HEK293 (cell line): ENCODE measurements around the gene RNF217.

Experiments
- CTCF ChIA-PET: fragments of 350-600 bp; formaldehyde crosslinking; extraction: SDS; loops from one replicate; lab custom pipeline; 2021; ENCODE audit warnings: antibody characterized with exemption; lab: Yijun Ruan, JAX
- POLR2A ChIA-PET: fragments of 300-600 bp; formaldehyde crosslinking; extraction: SDS; loops from one replicate; lab custom pipeline; 2020; ENCODE audit warnings: antibody characterized with exemption, inconsistent platforms; lab: Yijun Ruan, JAX
- H3K27ac ChIP-seq: fragments of 200-500 bp; sonication (Bioruptor generic); 2 replicates; pipeline ENCODE4 v1.5.1; 2014; ENCODE audit warnings: low read depth, low read length, control low read depth, inconsistent platforms; ENCODE audit errors: extremely low read depth
- H3K36me3 ChIP-seq, 2 experiments: fragments of 200-500 bp in 1 of 2; sonication (Bioruptor generic) in 1 of 2; 1 replicate in 1 of 2; 2 replicates in 1 of 2; pipeline ENCODE4 v1.5.1; 2014 to 2017; ENCODE audit warnings: inconsistent platforms in 2 of 2, low read length in 2 of 2; ENCODE audit not compliant: control insufficient read depth in 2 of 2, insufficient read depth in 1 of 2
- H3K4me1 ChIP-seq: fragments of 200-500 bp; sonication (Bioruptor generic); 2 replicates; pipeline ENCODE4 v1.5.1; 2014; ENCODE audit warnings: mild to moderate bottlenecking, low read length, inconsistent platforms; ENCODE audit not compliant: control insufficient read depth, insufficient read depth
- H3K4me3 ChIP-seq: 2 replicates; pipeline ENCODE4 v1.5.1; 2011; ENCODE audit warnings: low read depth, mild to moderate bottlenecking, control low read depth, low read length, moderate library complexity
- H3K9me3 ChIP-seq: fragments of 200-500 bp; sonication (Bioruptor generic); 2 replicates; pipeline ENCODE4 v1.5.1; 2014; ENCODE audit warnings: low read depth, low read length, inconsistent platforms; ENCODE audit not compliant: control insufficient read depth, insufficient read depth
- GLI4 ChIP-seq: fragments of 450-650 bp; formaldehyde crosslinking; IDR thresholded peaks from 2 replicates; pipeline ENCODE4 v1.5.1; 2016; ENCODE audit warnings: missing biosample characterization, missing genetic modification characterization
- GLIS1 ChIP-seq: fragments of 450-650 bp; formaldehyde crosslinking; IDR thresholded peaks from 2 replicates; pipeline ENCODE4 v1.5.1; 2016; ENCODE audit warnings: missing biosample characterization, missing genetic modification characterization
- PRDM4 ChIP-seq: fragments of 450-650 bp; formaldehyde crosslinking; IDR thresholded peaks from 2 replicates; pipeline ENCODE4 v1.5.1; 2017; ENCODE audit warnings: missing biosample characterization, missing genetic modification characterization
- SETDB1 ChIP-seq: IDR thresholded peaks from one replicate; pipeline ENCODE4 v1.6.1; 2017; ENCODE audit warnings: mild to moderate bottlenecking, low read length, moderate library complexity, mixed read lengths; ENCODE audit not compliant: insufficient read length
- ZBTB1 ChIP-seq: fragments of 450-650 bp; formaldehyde crosslinking; IDR thresholded peaks from 2 replicates; pipeline ENCODE4 v1.5.1; 2016; ENCODE audit warnings: missing biosample characterization, missing genetic modification characterization
- ZBTB48 ChIP-seq: fragments of 450-650 bp; formaldehyde crosslinking; IDR thresholded peaks from 2 replicates; pipeline ENCODE4 v1.5.1; 2016; ENCODE audit warnings: missing biosample characterization, missing genetic modification characterization
- ZFP69B ChIP-seq: fragments of 450-650 bp; formaldehyde crosslinking; IDR thresholded peaks from 2 replicates; pipeline ENCODE4 v1.5.1; 2016; ENCODE audit warnings: missing biosample characterization, missing genetic modification characterization
- ZNF223 ChIP-seq: fragments of 450-650 bp; formaldehyde crosslinking; IDR thresholded peaks from 2 replicates; pipeline ENCODE4 v1.5.1; 2016; ENCODE audit warnings: missing biosample characterization, missing genetic modification characterization
- ZNF239 ChIP-seq: fragments of 450-650 bp; formaldehyde crosslinking; IDR thresholded peaks from 2 replicates; pipeline ENCODE4 v1.5.1; 2016; ENCODE audit warnings: missing biosample characterization, missing genetic modification characterization
- ZNF274 ChIP-seq, 2 experiments: fragments of 200-500 bp in 1 of 2; fragments of 450-650 bp in 1 of 2; sonication (Bioruptor generic) in 1 of 2; formaldehyde crosslinking in 1 of 2; IDR thresholded peaks; 2 replicates each; pipeline versions ENCODE4 v1.5.1 to v1.6.1; 2014 to 2016; ENCODE audit warnings: borderline replicate concordance in 1 of 2, inconsistent platforms in 1 of 2, low read length in 1 of 2, missing biosample characterization in 1 of 2, missing genetic modification characterization in 1 of 2
- ZNF335 ChIP-seq: fragments of 450-650 bp; formaldehyde crosslinking; conservative IDR thresholded peaks from 2 replicates; pipeline ENCODE4 v1.5.1; 2016; ENCODE audit warnings: missing biosample characterization, missing genetic modification characterization
- ZNF549 ChIP-seq: fragments of 450-650 bp; IDR thresholded peaks from 2 replicates; pipeline ENCODE4 v1.5.1; 2018; ENCODE audit warnings: missing biosample characterization, missing genetic modification characterization, mild to moderate bottlenecking, inconsistent platforms, moderate library complexity
- ZSCAN5A ChIP-seq: fragments of 450-650 bp; formaldehyde crosslinking; IDR thresholded peaks from 2 replicates; pipeline ENCODE4 v1.5.1; 2016; ENCODE audit warnings: missing biosample characterization, missing genetic modification characterization
- TF ChIP-seq, protein P1 (sequence below): fragments of 450-650 bp; formaldehyde crosslinking; IDR thresholded peaks from 2 replicates; pipeline ENCODE4; 2016; ENCODE audit warnings: missing biosample characterization, missing genetic modification characterization
- TF ChIP-seq, protein P2 (sequence below): fragments of 450-650 bp; formaldehyde crosslinking; IDR thresholded peaks from 2 replicates; pipeline ENCODE4 v1.5.1; 2016; ENCODE audit warnings: missing biosample characterization, missing genetic modification characterization

The RNF217 gene

GRCh38 chr6:125004797-125005595 lies 42.8 kb downstream of the RNF217 start:
- ChIA-PET CTCF (interaction anchor here (0.8 to 1.4 kb wide), 3 partner anchors 10 to 109 kb away, joined by 3 to 4 read pairs (median 3); no protein-coding TSS in a partner anchor), POLR2A (no interaction called here)
- Histone ChIP-seq H3K4me3 (no peak overlapping the region), H3K9me3 (no peaks in the 10 kb centered on the region), H3K27ac (no peak overlapping the region), H3K36me3 (no peaks in the 10 kb centered on the region), H3K4me1 (peaks cover 18% of the 10 kb centered on the region)
- TF ChIP-seq, protein P1, sequence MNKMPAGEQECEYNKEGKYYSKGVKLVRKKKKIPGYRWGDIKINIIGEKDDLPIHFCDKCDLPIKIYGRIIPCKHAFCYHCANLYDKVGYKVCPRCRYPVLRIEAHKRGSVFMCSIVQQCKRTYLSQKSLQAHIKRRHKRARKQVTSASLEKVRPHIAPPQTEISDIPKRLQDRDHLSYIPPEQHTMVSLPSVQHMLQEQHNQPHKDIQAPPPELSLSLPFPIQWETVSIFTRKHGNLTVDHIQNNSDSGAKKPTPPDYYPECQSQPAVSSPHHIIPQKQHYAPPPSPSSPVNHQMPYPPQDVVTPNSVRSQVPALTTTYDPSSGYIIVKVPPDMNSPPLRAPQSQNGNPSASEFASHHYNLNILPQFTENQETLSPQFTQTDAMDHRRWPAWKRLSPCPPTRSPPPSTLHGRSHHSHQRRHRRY (tag by site-specific recombination): no peak
- no peak for TF ChIP-seq ZNF223
- no peak for TF ChIP-seq PRDM4 (tag by site-specific recombination)
- no peak for TF ChIP-seq ZNF549 (tag by site-specific recombination)
- no peak for TF ChIP-seq ZBTB48 (tag by site-specific recombination)
- TF ChIP-seq SETDB1: peak; percentile 74
- TF ChIP-seq ZFP69B (tag by site-specific recombination): no peak
- TF ChIP-seq GLIS1: no peak

- Histone ChIP-seq H3K4me3 (no peak overlapping the region), H3K4me1 (peaks cover 8% of the 10 kb centered on the region), H3K27ac (no peak overlapping the region), H3K36me3 (peaks cover 0 to 4% of the 10 kb centered on the region in 2 experiments; a peak in 1 of 3 replicates)
- POLR2A ChIA-PET: interaction anchor here (0.6 kb wide), 1 partner anchor 92 kb away, joined by 4 read pairs; no protein-coding TSS in a partner anchor
- TF ChIP-seq, protein P2, sequence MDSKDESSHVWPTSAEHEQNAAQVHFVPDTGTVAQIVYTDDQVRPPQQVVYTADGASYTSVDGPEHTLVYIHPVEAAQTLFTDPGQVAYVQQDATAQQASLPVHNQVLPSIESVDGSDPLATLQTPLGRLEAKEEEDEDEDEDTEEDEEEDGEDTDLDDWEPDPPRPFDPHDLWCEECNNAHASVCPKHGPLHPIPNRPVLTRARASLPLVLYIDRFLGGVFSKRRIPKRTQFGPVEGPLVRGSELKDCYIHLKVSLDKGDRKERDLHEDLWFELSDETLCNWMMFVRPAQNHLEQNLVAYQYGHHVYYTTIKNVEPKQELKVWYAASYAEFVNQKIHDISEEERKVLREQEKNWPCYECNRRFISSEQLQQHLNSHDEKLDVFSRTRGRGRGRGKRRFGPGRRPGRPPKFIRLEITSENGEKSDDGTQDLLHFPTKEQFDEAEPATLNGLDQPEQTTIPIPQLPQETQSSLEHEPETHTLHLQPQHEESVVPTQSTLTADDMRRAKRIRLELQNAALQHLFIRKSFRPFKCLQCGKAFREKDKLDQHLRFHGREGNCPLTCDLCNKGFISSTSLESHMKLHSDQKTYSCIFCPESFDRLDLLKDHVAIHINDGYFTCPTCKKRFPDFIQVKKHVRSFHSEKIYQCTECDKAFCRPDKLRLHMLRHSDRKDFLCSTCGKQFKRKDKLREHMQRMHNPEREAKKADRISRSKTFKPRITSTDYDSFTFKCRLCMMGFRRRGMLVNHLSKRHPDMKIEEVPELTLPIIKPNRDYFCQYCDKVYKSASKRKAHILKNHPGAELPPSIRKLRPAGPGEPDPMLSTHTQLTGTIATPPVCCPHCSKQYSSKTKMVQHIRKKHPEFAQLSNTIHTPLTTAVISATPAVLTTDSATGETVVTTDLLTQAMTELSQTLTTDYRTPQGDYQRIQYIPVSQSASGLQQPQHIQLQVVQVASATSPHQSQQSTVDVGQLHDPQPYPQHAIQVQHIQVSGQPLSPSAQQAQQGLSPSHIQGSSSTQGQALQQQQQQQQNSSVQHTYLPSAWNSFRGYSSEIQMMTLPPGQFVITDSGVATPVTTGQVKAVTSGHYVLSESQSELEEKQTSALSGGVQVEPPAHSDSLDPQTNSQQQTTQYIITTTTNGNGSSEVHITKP (tag by site-specific recombination): 0 out of 2 replicates have a peak, but pooled peaks have one; percentile 22
- TF ChIP-seq ZSCAN5A (tag by site-specific recombination) (no peak), ZNF335 (tag by site-specific recombination) (no peak), ZBTB1 (tag by site-specific recombination) (no peak), GLI4 (tag by site-specific recombination) (no peak), ZNF274 (IDR thresholded peaks at IDR 0.05; ENCODE audit: low read length) (no peak), ZNF274 (tag by site-specific recombination; IDR thresholded peaks at IDR 0.05; ENCODE audit: borderline replicate concordance) (no peak), ZNF239 (tag by site-specific recombination) (peak; percentile 81; the same call in 1 of the 2 replicates)
- TF ChIP-seq, all 188 proteins: peak for 2
- no peaks in the 10 kb centered on the region for H3K9me3 ChIP-seq
- CTCF ChIA-PET: interaction anchor here (0.6 kb wide), 1 partner anchor 642 kb away, joined by 3 read pairs; no protein-coding TSS in a partner anchor
Observed at GRCh38 chr6:125008261-125008703, 46.0 kb downstream of the RNF217 start.
